ENCODE results near the gene MIF4GD. TPM values are rescaled to one million over a fixed set of nuclear protein-coding genes. Genes with fewer than 3 reads are reported as not detected.
A peak's percentile ranks its signal among the peaks of the same experiment; 100 is the strongest.

MIF4GD gene
- total and polyA plus RNA-seq, 10 donors: 27.1 to 47.3 (median 36.8) TPM

DNA sequence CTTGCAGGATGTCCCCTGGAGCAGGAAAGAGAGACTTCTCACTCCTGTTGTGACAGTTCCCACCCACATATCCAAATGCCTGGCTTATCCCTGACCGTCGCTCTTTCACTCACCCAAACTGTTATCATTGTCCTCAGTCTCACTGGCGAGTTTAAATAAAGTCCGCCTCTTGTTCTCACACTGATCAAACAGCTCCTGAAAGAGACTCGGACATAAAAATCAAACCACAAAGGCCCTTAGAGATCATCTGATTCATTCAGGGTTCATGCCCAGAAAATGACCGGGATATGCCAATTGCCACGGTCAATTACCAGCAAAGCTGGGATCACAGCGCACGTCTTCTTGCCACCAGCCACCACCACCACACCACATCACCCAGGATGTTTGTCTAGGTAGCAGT, 29.5 kb downstream of the MIF4GD start:
- WGBS, 5 donors: 92 to 95% (median 93%) methylated on average over 9 of the region's 9 CpGs
- DNase-seq: no peak
- H3K9me3 ChIP-seq: no peaks in the 10 kb centered on the region
- H3K4me3 ChIP-seq: no peak overlapping the region
- intact Hi-C loops (cut with DNase I; ENCODE audit: low total_unique reads): no loop called here
- H3K27me3 ChIP-seq (replicated peaks in 1 of 7): no peaks in the 10 kb centered on the region
- H3K36me3 ChIP-seq: peaks cover 3 to 100% (median 98%) of the 10 kb centered on the region in 6 donors
- peak overlapping the region; percentile 46 to 89 (median 62) for H3K27ac ChIP-seq
- TF ChIP-seq POLR2AphosphoS5 (IDR thresholded peaks at IDR 0.05): no peak
- TF ChIP-seq POLR2A (IDR thresholded peaks at IDR 0.05): no peak
- no peak for TF ChIP-seq CTCF (IDR thresholded peaks at IDR 0.05 in 8 of 11, conservative IDR thresholded peaks at IDR 0.05 in 3 of 11)
- peaks cover 7 to 84% (median 59%) of the 10 kb centered on the region in 6 donors for H3K4me1 ChIP-seq

DNA sequence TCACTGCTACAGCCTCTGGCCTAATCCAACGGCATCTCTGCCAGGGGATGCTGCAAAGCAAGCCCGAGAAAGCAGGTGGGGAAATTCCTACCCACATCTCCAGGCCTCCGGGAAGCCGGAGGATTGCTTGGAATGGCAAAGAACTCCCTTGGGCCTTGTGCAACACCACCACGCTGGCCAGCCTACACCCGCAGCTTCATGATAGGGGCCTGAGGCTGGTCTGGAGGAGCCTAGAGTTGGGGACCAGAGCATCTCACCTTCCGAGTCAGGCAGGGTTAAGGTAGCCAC, 29.9 kb downstream of the MIF4GD start:
- 92 to 95% (median 94%) methylated on average over 7 of the region's 7 CpGs for WGBS, 5 donors
- Histone ChIP-seq H3K27me3 (replicated peaks in 1 of 7) (no peaks in the 10 kb centered on the region), H3K9me3 (no peaks in the 10 kb centered on the region), H3K36me3 (peaks cover 3 to 100% (median 98%) of the 10 kb centered on the region in 6 donors), H3K4me3 (no peak overlapping the region), H3K27ac (peak overlapping the region in 6 of 8 donors; percentile 9 to 89 (median 60)), H3K4me1 (peaks cover 7 to 80% (median 58%) of the 10 kb centered on the region in 6 donors)
- DNase-seq: no peak
- intact Hi-C loops (cut with DNase I; ENCODE audit: low total_unique reads): no loop called here
- no peak for TF ChIP-seq POLR2A (IDR thresholded peaks at IDR 0.05)
- TF ChIP-seq POLR2AphosphoS5 (IDR thresholded peaks at IDR 0.05): no peak
- TF ChIP-seq CTCF (IDR thresholded peaks at IDR 0.05 in 8 of 11, conservative IDR thresholded peaks at IDR 0.05 in 3 of 11): no peak

GRCh38 chr17:75240394-75241142, 30.5 kb downstream of the MIF4GD start:
- Histone ChIP-seq H3K36me3 (peaks cover 3 to 100% (median 98%) of the 10 kb centered on the region in 6 donors), H3K4me1 (peaks cover 7 to 75% (median 56%) of the 10 kb centered on the region in 6 donors), H3K9me3 (no peaks in the 10 kb centered on the region), H3K27me3 (replicated peaks in 1 of 7) (no peaks in the 10 kb centered on the region), H3K4me3 (no peak overlapping the region), H3K27ac (peak overlapping the region in 4 of 8 donors; percentile 15 to 89 (median 72))
- TF ChIP-seq POLR2A (IDR thresholded peaks at IDR 0.05) (no peak), POLR2AphosphoS5 (IDR thresholded peaks at IDR 0.05) (peak in 1 of 3 donors; percentile 67), CTCF (IDR thresholded peaks at IDR 0.05 in 8 of 11, conservative IDR thresholded peaks at IDR 0.05 in 3 of 11) (peak in 7 of 11 experiments; percentile 26 to 53 (median 37))
- intact Hi-C loops (cut with DNase I; ENCODE audit: low total_unique reads): no loop called here
- WGBS, 5 donors: 67 to 83% (median 71%) methylated on average over 17 to 23 of the region's 23 CpGs
- no peak for DNase-seq

DNA sequence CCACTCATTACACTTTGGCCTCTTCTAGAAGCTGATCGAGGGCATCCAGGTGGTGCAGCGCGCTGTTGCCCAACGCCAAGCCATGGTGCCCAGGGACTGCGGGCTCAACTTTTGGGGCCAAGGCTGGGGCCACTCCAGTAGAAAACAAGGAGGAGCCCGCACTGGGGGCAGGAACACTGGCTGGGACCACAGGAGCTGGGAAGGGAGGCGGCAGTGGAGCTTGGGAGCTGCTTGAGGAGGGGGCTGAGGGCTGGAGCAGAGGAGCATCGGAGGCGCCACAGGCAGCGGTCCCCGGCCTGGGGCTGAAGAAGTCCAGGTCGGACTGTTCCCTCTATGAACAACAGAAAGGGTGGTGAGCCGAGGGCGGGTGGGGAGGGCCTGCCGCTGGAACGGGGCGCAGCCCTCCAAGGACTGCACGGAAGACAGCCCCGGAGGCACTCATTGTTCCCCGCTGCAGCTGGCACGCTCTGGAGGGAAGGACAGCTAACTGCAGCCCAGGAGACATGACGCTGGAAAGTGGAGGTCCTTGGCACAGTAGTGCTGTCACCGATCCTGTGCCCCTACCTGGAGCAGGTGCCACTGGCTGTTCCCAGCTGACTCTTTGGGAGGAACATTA, 31.1 kb downstream of the MIF4GD start:
- DNase-seq: no peak
- WGBS, 5 donors: 86 to 95% (median 93%) methylated on average over 23 of the region's 23 CpGs
- H3K27ac ChIP-seq: peak overlapping the region in 3 of 8 donors; percentile 25 to 89 (median 77)

More for the DNA sequence above, 31.1 kb downstream of the MIF4GD start:
- peaks cover 3 to 100% (median 98%) of the 10 kb centered on the region in 6 donors for H3K36me3 ChIP-seq
- no peak overlapping the region for H3K4me3 ChIP-seq
- H3K27me3 ChIP-seq (replicated peaks in 1 of 7): no peaks in the 10 kb centered on the region
- peaks cover 7 to 68% (median 51%) of the 10 kb centered on the region in 6 donors for H3K4me1 ChIP-seq
- intact Hi-C loops (cut with DNase I; ENCODE audit: low total_unique reads): no loop called here
- TF ChIP-seq POLR2AphosphoS5 (IDR thresholded peaks at IDR 0.05) (peak in 1 of 3 donors; percentile 30), CTCF (IDR thresholded peaks at IDR 0.05 in 8 of 11, conservative IDR thresholded peaks at IDR 0.05 in 3 of 11) (no peak), POLR2A (IDR thresholded peaks at IDR 0.05) (no peak)
- H3K9me3 ChIP-seq: no peaks in the 10 kb centered on the region
